ENCODE measurements around the gene TMPRSS6. TPM values are rescaled to one million over a fixed set of nuclear protein-coding genes. Genes with fewer than 3 reads are reported as not detected.

TMPRSS6 gene
- total and polyA plus RNA-seq, 2 of the 13 experiments (the other 11 are each of a cell fraction or from before 2014, with no cell fraction given): 4.2 to 4.8 TPM

- TF ChIP-seq ZNF775 (CRISPR knock-in tag; IDR thresholded peaks at IDR 0.05; ENCODE audit: borderline replicate concordance) (no peak), MEIS2 (CRISPR knock-in tag; IDR thresholded peaks at IDR 0.05) (peak; percentile 44; the same call in 1 of the 2 replicates), TBX3 (IDR thresholded peaks at IDR 0.05; ENCODE audit: borderline replicate concordance) (no peak), NFYC (CRISPR knock-in tag; IDR thresholded peaks at IDR 0.05) (no peak), LCORL (IDR thresholded peaks at IDR 0.05) (no peak), LCORL (CRISPR knock-in tag; IDR thresholded peaks at IDR 0.05) (peak; percentile 40; the same call in 1 of the 2 replicates), RAD21 (CRISPR knock-in tag; IDR thresholded peaks at IDR 0.05) (peak; percentile 31; the same call in 1 of the 2 replicates), ZMYM2 (CRISPR knock-in tag; IDR thresholded peaks at IDR 0.05) (no peak), SP4 (CRISPR knock-in tag; IDR thresholded peaks at IDR 0.05) (peak; percentile 38), NKX3-1 (CRISPR knock-in tag; IDR thresholded peaks at IDR 0.05) (0 out of 2 replicates have a peak, but pooled peaks have one; percentile 23), ZNF747 (CRISPR knock-in tag; IDR thresholded peaks at IDR 0.05; ENCODE audit: borderline replicate concordance) (no peak), ZBTB42 (CRISPR knock-in tag; IDR thresholded peaks at IDR 0.05) (peak; percentile 52; the same call in 1 of the 2 replicates), ZNF552 (CRISPR knock-in tag; IDR thresholded peaks at IDR 0.05; ENCODE audit: borderline replicate concordance) (0 out of 2 replicates have a peak, but pooled peaks have one; percentile 49), SALL1 (CRISPR knock-in tag; IDR thresholded peaks at IDR 0.05) (peak; percentile 40; the same call in 1 of the 2 replicates)
Measured at GRCh38 chr22:37019309-37020191, 90.0 kb downstream of the TMPRSS6 start, which contains the start of the genes MPST and TST (continued).
